ENCODE data around the gene UBE2F. TPM values are rescaled to one million over a fixed set of nuclear protein-coding genes. Genes with fewer than 3 reads are reported as not detected.
A peak's percentile ranks its signal among the peaks of the same experiment; 100 is the strongest.

The UBE2F gene
- total and polyA plus RNA-seq, 8 donors: 6.4 to 87.0 (median 44.9) TPM; not detected in 1

DNA sequence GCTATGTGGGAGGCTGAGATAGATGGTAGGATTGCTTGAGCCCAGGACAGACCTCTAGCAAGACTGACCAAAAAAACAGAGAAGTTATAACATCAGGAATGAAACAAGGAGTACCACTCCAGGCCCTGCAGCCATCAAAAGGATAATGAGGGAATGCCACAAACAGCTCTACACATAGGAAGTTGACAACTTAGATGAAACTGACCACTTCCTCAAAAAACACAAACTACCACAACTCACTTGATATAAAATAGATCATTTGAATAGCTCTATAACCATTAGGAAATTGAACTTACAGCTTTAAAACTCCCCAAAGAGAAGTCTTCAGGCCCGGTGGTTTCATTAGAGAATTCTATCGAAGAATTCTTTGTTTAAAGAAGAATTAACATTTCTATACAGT lies 120.4 kb downstream of the UBE2F start:
- H3K4me3 ChIP-seq: no peak overlapping the region
- TF ChIP-seq, protein P1, sequence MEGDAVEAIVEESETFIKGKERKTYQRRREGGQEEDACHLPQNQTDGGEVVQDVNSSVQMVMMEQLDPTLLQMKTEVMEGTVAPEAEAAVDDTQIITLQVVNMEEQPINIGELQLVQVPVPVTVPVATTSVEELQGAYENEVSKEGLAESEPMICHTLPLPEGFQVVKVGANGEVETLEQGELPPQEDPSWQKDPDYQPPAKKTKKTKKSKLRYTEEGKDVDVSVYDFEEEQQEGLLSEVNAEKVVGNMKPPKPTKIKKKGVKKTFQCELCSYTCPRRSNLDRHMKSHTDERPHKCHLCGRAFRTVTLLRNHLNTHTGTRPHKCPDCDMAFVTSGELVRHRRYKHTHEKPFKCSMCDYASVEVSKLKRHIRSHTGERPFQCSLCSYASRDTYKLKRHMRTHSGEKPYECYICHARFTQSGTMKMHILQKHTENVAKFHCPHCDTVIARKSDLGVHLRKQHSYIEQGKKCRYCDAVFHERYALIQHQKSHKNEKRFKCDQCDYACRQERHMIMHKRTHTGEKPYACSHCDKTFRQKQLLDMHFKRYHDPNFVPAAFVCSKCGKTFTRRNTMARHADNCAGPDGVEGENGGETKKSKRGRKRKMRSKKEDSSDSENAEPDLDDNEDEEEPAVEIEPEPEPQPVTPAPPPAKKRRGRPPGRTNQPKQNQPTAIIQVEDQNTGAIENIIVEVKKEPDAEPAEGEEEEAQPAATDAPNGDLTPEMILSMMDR (IDR thresholded peaks at IDR 0.05): no peak
- TF ChIP-seq POLR2AphosphoS5 (IDR thresholded peaks at IDR 0.05) (no peak), POLR2A (IDR thresholded peaks at IDR 0.05) (no peak), EP300 (IDR thresholded peaks at IDR 0.05) (no peak)
- peaks cover 20 to 41% (median 33%) of the 10 kb centered on the region in 4 donors for H3K36me3 ChIP-seq
- WGBS, 5 donors: 84 to 94% (median 86%) methylated on average over 2 of the region's 2 CpGs
- intact Hi-C loops (cut with DNase I; ENCODE audit: low total_unique reads): no loop called here
- no peaks in the 10 kb centered on the region for H3K9me3 ChIP-seq
- no peak for DNase-seq
- no peaks in the 10 kb centered on the region for H3K27me3 ChIP-seq
- no peak overlapping the region for H3K27ac ChIP-seq
- no peaks in the 10 kb centered on the region for H3K4me1 ChIP-seq

- H3K27me3 ChIP-seq: no peaks in the 10 kb centered on the region
- peak in 1 of 2 donors; percentile 19 for DNase-seq
- H3K9me3 ChIP-seq: no peaks in the 10 kb centered on the region
- no peaks in the 10 kb centered on the region for H3K4me1 ChIP-seq
- TF ChIP-seq POLR2A (IDR thresholded peaks at IDR 0.05): no peak
- no peak for TF ChIP-seq EP300 (IDR thresholded peaks at IDR 0.05)
- TF ChIP-seq, protein P1 (IDR thresholded peaks at IDR 0.05): no peak
- TF ChIP-seq POLR2AphosphoS5 (IDR thresholded peaks at IDR 0.05): no peak
- no peak overlapping the region for H3K4me3 ChIP-seq
- no peak overlapping the region for H3K27ac ChIP-seq
- H3K36me3 ChIP-seq: peaks cover 0 to 16% (median 6%) of the 10 kb centered on the region in 4 donors
- intact Hi-C loops (cut with DNase I; ENCODE audit: low total_unique reads): no loop called here
- 84 to 91% (median 89%) methylated on average over 4 of the region's 4 CpGs for WGBS, 5 donors
These were observed 124.1 kb downstream of the UBE2F start for GRCh38 chr2:238090887-238091286.

GRCh38 chr2:238091436-238092060 lies 124.7 kb downstream of the UBE2F start:
- TF ChIP-seq POLR2A (IDR thresholded peaks at IDR 0.05): no peak
- H3K36me3 ChIP-seq: peaks cover 0 to 14% (median 6%) of the 10 kb centered on the region in 4 donors
- DNase-seq: peak in 1 of 2 donors; percentile 21
- H3K27ac ChIP-seq: no peak overlapping the region
- intact Hi-C loops (cut with DNase I; ENCODE audit: low total_unique reads): no loop called here
- no peak overlapping the region for H3K4me3 ChIP-seq
- no peaks in the 10 kb centered on the region for H3K9me3 ChIP-seq
- no peaks in the 10 kb centered on the region for H3K4me1 ChIP-seq
- no peaks in the 10 kb centered on the region for H3K27me3 ChIP-seq
- 94 to 96% (median 95%) methylated on average over 12 to 16 of the region's 16 CpGs for WGBS, 5 donors

Small RNA genes within 50 kb of the gene (small RNA-seq; reads per million reads assigned to genes)
- gene RNU6-1333P: 0 reads per million in 4 donors

Other genes with a start within 250 kb of the UBE2F start
- gene RBM44, start 168.2 kb upstream of the UBE2F start, total RNA-seq: 1 to 10 TPM in 3 of 5 donors, under 1 TPM in 1, not detected in 1; under 0.01 to 2.4 (median 1.9) TPM
- under 1 TPM in 1 of 3 donors, not detected in 2; 0.35 TPM for gene RBM44, start 168.2 kb upstream of the UBE2F start, polyA plus RNA-seq
- 100 to 1,000 TPM in 1 of 5 donors, 10 to 100 TPM in 3, under 1 TPM in 1; 0.87 to 113 (median 31.4) TPM for gene RAMP1, start 107.4 kb upstream of the UBE2F start, total RNA-seq
- 100 to 1,000 TPM in 1 of 3 donors, 10 to 100 TPM in 2; 14.1 to 101 (median 32.3) TPM for gene RAMP1, start 107.4 kb upstream of the UBE2F start, polyA plus RNA-seq
- gene SCLY, start 94.0 kb downstream of the UBE2F start, total RNA-seq: 10 to 100 TPM in 4 of 5 donors, 1 to 10 TPM in 1; 7.2 to 12.8 (median 12.1) TPM
- 10 to 100 TPM in 1 of 3 donors, 1 to 10 TPM in 2; 5.4 to 11.3 (median 9.9) TPM for gene SCLY, start 94.0 kb downstream of the UBE2F start, polyA plus RNA-seq
- 1 to 10 TPM in 1 of 5 donors, under 1 TPM in 1, not detected in 3; 0.73 to 1.3 TPM for gene ESPNL, start 133.3 kb downstream of the UBE2F start, total RNA-seq
- gene ESPNL, start 133.3 kb downstream of the UBE2F start, polyA plus RNA-seq: under 1 TPM; 0.05 to 0.31 (median 0.25) TPM
- 1 to 10 TPM in 2 of 5 donors, under 1 TPM in 1, not detected in 2; 0.29 to 1.7 (median 1.3) TPM for gene KLHL30, start 171.7 kb downstream of the UBE2F start, total RNA-seq
- under 1 TPM; 0.06 to 0.46 (median 0.15) TPM for gene KLHL30, start 171.7 kb downstream of the UBE2F start, polyA plus RNA-seq
- gene ERFE, start 192.0 kb downstream of the UBE2F start, total RNA-seq: 1 to 10 TPM in 1 of 5 donors, under 1 TPM in 1, not detected in 3; 0.89 to 1.1 TPM
- gene ERFE, start 192.0 kb downstream of the UBE2F start, polyA plus RNA-seq: under 1 TPM in 2 of 3 donors, not detected in 1; 0.13 to 0.75 TPM
- 10 to 100 TPM; 20.4 to 59.4 (median 33.6) TPM for gene ILKAP, start 236.7 kb downstream of the UBE2F start, total RNA-seq
- 10 to 100 TPM; 37.1 to 55.1 (median 38.5) TPM for gene ILKAP, start 236.7 kb downstream of the UBE2F start, polyA plus RNA-seq